ENCODE results near the gene GAS6. TPM values are rescaled to one million over a fixed set of nuclear protein-coding genes. Genes with fewer than 3 reads are reported as not detected.
"Not testable (repeated sequence)": the region's sequence is repeated elsewhere in the genome, so short reads cannot be mapped to it uniquely, and the experiment has no call there.

GAS6 gene
- total and polyA plus RNA-seq, 12 donors = 7.1 to 109 (median 82.9) TPM

DNA sequence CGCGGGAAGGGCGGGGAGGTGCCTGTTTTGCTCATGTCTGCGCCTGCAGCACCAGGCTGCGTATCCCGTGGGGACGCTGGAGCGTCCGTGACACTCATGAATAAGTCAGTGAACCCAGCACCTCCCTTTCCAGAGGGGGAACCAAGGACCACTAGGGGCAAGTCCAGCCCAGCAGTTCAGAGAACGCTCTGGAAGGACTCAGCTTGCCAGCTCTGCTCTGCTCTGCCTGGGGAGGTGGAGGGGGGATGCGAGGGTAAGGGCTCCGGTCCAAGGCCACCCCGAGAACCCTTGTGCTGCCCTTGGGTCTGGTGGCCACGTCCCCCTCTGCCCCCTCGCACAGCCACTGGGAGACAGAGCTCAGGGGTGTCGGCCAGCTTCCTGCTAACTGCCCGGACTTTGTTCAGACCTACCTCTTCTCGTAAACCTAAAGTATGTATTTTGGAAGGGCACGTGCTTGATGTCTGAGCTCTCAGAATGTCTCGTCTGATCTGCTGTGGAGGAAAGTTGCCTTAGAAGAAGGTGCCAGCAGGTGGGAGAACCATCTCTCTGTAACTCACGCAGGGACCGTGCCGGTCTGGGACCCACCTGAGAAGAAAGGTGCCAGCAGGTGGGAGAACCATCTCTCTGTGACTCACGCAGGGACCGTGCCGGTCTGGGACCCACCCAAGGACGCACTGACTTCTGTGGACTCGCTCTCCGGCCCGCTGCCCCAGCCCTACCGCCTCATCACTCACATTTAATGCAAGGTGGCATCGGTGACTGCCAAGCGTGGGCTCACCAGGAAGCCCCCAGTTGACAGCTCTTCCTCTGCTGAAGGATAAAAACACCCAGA, 70.8 kb downstream of the GAS6 start:
- no peak for DNase-seq
- Histone ChIP-seq H3K4me1 (replicated peaks in 1 of 2) (no peaks in the 10 kb centered on the region), H3K4me3 (no peak overlapping the region), H3K27me3 (no peaks in the 10 kb centered on the region), H3K9me3 (replicated peaks in 1 of 3) (no peaks in the 10 kb centered on the region), H3K27ac (no peak overlapping the region), H3K36me3 (replicated peaks in 1 of 2) (no peaks in the 10 kb centered on the region)
- TF ChIP-seq, protein P1, sequence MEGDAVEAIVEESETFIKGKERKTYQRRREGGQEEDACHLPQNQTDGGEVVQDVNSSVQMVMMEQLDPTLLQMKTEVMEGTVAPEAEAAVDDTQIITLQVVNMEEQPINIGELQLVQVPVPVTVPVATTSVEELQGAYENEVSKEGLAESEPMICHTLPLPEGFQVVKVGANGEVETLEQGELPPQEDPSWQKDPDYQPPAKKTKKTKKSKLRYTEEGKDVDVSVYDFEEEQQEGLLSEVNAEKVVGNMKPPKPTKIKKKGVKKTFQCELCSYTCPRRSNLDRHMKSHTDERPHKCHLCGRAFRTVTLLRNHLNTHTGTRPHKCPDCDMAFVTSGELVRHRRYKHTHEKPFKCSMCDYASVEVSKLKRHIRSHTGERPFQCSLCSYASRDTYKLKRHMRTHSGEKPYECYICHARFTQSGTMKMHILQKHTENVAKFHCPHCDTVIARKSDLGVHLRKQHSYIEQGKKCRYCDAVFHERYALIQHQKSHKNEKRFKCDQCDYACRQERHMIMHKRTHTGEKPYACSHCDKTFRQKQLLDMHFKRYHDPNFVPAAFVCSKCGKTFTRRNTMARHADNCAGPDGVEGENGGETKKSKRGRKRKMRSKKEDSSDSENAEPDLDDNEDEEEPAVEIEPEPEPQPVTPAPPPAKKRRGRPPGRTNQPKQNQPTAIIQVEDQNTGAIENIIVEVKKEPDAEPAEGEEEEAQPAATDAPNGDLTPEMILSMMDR (IDR thresholded peaks at IDR 0.05) = no peak
- 72 to 82% (median 74%) methylated on average over 29 to 33 of the region's 33 CpGs for WGBS, 4 donors
- intact Hi-C loops (cut with DNase I) = no loop called here

DNA sequence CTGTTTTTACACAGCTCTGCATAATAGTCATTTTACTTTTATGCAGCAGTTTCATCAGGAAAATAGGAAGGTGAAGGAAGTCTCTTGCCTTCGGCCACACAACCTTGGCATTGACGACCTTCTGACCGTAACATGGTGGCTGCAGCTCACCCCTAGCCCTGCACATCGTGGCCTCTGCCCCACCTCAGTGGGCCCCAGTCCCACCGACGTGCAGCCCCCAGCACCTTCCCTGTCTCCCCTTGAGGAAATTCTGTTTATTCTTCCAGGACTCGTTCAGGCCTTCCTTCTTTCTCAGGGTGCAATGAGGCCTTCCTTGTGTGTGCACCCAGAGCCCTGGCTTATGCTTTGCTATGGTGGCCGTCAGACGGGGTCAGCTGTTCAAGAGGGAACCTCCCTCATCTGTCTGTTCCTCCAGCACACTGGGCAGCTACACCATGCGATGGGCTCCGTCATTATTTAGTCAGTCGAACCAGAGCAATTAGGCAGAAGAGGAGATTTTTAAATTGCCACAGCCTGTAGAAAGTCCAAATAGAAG, 71.6 kb downstream of the GAS6 start:
- no peak overlapping the region for H3K27ac ChIP-seq
- H3K9me3 ChIP-seq (replicated peaks in 1 of 3) = no peaks in the 10 kb centered on the region
- no peak for DNase-seq
- 58 to 71% (median 60%) methylated on average over 9 to 12 of the region's 12 CpGs for WGBS, 4 donors
- no peak overlapping the region for H3K4me3 ChIP-seq
- TF ChIP-seq POLR2A (IDR thresholded peaks at IDR 0.05) = no peak
- TF ChIP-seq, protein P1 (IDR thresholded peaks at IDR 0.05) = no peak
- no peaks in the 10 kb centered on the region for H3K4me1 ChIP-seq (replicated peaks in 1 of 2)
- intact Hi-C loops (cut with DNase I) = no loop called here
- H3K27me3 ChIP-seq = no peaks in the 10 kb centered on the region
- H3K36me3 ChIP-seq (replicated peaks in 1 of 2) = no peaks in the 10 kb centered on the region

DNA sequence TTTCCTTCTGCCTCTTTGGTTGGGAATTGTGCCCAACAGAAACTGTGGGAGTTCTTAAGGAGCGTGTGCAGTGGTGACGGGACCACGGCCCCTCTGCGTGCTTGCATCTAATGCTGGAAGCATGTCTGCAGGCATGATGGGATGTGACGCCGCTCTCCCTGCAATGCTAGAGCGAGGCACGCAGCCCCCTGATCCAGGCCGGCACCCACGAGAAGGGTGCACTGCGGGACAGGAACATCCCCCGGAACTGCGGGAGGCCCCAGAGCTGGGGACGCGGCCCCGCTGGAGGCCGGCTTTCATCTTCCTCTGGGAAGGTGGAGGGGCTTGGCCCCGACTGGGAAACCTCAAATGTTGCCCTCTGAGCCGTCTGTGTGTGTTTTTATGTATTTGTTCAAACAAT, 72.1 kb downstream of the GAS6 start:
- TF ChIP-seq, protein P1 (IDR thresholded peaks at IDR 0.05) = no peak
- no peak for TF ChIP-seq POLR2A (IDR thresholded peaks at IDR 0.05)
- H3K36me3 ChIP-seq (replicated peaks in 1 of 2) = no peaks in the 10 kb centered on the region
- 58 to 71% (median 70%) methylated on average over 16 to 19 of the region's 19 CpGs for WGBS, 4 donors
- H3K9me3 ChIP-seq (replicated peaks in 1 of 3) = no peaks in the 10 kb centered on the region
- intact Hi-C loops (cut with DNase I) = no loop called here
- no peaks in the 10 kb centered on the region for H3K27me3 ChIP-seq
- H3K27ac ChIP-seq = no peak overlapping the region
- no peak overlapping the region for H3K4me3 ChIP-seq
- DNase-seq = no peak
- H3K4me1 ChIP-seq (replicated peaks in 1 of 2) = no peaks in the 10 kb centered on the region

DNA sequence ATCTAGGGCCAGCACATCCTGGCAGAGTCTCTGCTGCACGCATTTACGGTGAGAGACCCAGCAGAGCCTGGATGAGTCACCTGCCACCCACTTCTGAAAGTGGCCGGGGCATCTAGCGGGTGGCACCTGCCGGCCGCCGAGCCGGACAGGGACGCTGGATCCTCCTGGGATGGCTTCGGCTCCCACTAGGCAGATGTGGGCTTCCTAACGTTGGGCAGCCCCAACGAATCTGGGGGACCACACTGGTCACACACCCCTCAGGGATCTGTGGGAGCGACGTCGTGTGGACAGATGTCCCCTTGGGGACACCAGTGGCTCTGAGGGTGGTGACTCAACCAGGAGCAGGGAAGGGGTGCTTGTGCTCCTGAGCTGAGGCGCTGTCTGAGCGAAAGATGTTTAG, 72.7 kb downstream of the GAS6 start:
- H3K27ac ChIP-seq = no peak overlapping the region
- TF ChIP-seq POLR2A (IDR thresholded peaks at IDR 0.05) = no peak
- TF ChIP-seq, protein P1 (IDR thresholded peaks at IDR 0.05) = no peak
- no peaks in the 10 kb centered on the region for H3K4me1 ChIP-seq (replicated peaks in 1 of 2)
- 77 to 87% (median 80%) methylated on average over 11 to 17 of the region's 17 CpGs for WGBS, 4 donors
- no peaks in the 10 kb centered on the region for H3K9me3 ChIP-seq (replicated peaks in 1 of 3)
- no peaks in the 10 kb centered on the region for H3K27me3 ChIP-seq
- DNase-seq = no peak
- intact Hi-C loops (cut with DNase I) = no loop called here
- H3K36me3 ChIP-seq (replicated peaks in 1 of 2) = no peaks in the 10 kb centered on the region
- no peak overlapping the region for H3K4me3 ChIP-seq

DNA sequence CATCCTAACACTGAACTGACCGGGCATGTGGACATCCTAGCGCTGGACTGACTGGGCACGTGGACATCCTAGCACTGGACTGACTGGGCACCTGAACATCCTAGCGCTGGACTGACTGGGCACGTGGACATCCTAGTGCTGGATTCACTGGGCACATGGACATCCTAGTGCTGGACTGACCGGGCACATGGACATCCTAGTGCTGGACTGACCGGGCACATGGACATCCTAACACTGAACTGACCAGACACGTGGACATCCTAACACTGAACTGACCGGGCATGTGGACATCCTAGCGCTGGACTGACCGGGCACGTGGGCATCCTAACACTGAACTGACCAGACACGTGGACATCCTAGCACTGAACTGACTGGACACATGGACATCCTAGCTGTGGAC, 73.9 kb downstream of the GAS6 start:
- intact Hi-C loops (cut with DNase I); DNase-seq; H3K27me3 ChIP-seq; H3K36me3 ChIP-seq (replicated peaks in 1 of 2); H3K9me3 ChIP-seq (replicated peaks in 1 of 3); H3K4me1 ChIP-seq (replicated peaks in 1 of 2); H3K27ac ChIP-seq; H3K4me3 ChIP-seq: not testable (repeated sequence)
- WGBS, 4 donors = 85 to 93% (median 87%) methylated on average over 3 to 13 of the region's 13 CpGs

All from adrenal gland (tissue), 12 donors.